DMS 273 (cell line): ENCODE results near the gene ALDH3A2.
"Not testable (repeated sequence)": the region's sequence is repeated elsewhere in the genome, so short reads cannot be mapped to it uniquely, and the experiment has no call there.

ENCODE experiments used
- DNase-seq: peaks from one replicate; lab custom pipeline; 2025; ENCODE audit not compliant: unreplicated experiment; lab: John Stamatoyannopoulos, UW

ALDH3A2 gene

GRCh38 chr17:19650826-19651225 lies 2.3 kb downstream of the ALDH3A2 start:
- DNase-seq, result no peak

- no peak for DNase-seq
Measured at GRCh38 chr17:19651451-19652238, 3.1 kb downstream of the ALDH3A2 start.

DNA sequence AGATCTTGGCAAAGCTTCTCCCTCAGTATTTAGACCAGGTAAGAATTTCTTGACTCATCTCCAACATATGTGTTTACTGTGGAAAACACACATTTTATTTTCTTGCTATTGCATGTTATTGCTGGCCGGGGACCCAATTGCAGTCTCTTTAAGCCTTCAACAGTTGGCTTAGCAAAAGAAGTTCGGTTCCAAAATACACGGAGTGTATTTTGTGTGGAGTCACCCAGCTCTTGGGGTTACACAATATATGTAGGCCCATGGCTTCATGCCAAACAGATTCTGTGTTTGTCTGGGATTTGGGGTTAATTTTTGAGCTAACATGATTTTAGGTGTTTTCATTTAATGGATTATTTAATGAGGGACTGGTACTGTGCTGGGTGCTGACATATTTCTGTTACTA lies 4.0 kb downstream of the ALDH3A2 start:
- no peak for DNase-seq

GRCh38 chr17:19654342-19654886 lies 5.9 kb downstream of the ALDH3A2 start:
- DNase-seq, result no peak

DNA sequence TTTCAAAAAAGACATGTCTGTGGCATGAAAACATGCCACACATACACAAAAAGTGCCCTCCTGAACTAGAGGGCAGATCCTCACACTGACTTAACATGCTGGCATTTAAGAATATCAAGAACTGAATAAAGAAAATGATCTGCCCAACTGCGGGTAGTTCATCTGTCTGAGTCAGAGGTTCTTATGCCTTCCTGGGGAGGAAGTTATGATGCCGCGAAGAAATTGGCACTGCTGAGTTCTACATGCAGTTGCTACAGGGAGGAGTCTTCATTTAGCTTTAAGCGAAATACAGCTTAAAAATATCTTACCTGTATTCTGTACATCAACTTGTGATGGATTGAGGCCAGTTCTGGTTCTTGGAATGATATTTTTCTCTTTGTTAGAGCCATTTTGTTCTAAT lies 6.3 kb downstream of the ALDH3A2 start:
- DNase-seq, result no peak

GRCh38 chr17:19656336-19656735 lies 7.8 kb downstream of the ALDH3A2 start:
- DNase-seq, result no peak

GRCh38 chr17:19656851-19657581 lies 8.5 kb downstream of the ALDH3A2 start:
- DNase-seq, result no peak

DNA sequence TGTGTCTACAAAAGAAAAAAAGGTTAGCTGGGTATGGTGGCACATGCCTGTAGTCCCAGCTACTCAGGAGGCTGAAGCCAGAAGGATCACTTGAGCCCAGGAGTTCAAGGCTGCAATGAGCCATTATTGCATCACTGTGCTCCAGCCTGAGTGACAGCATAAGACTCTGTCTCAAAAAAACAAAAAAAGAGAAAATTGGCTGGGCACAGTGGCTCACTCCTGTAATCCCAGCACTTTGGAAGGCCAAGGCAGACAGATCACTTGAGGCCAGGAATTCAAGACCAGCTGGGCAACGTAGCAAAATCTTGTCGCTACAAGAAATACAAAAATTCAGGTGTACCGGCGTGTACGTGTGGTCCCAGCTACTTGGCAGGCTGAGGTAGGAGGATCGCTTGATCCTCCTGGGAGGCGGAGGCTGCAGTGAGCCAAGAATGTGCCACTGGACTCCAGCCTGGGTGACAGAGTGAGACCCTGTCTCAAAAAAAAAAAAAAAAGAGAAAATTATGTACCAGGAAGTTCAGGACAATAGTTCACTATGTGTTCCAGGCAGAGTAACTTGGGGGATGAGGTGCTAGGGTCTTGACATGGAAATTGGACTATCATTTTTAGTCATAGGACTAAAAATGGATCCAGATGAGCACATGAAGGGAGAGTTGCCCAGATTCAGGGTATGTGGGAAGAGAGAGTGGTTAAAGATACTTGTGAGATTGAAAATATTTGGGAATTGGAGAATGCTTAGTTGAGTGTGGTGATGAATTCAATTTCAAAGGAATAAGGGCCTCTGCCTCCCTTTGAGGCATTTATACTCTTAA lies 11.0 kb downstream of the ALDH3A2 start:
- no peak for DNase-seq

DNA sequence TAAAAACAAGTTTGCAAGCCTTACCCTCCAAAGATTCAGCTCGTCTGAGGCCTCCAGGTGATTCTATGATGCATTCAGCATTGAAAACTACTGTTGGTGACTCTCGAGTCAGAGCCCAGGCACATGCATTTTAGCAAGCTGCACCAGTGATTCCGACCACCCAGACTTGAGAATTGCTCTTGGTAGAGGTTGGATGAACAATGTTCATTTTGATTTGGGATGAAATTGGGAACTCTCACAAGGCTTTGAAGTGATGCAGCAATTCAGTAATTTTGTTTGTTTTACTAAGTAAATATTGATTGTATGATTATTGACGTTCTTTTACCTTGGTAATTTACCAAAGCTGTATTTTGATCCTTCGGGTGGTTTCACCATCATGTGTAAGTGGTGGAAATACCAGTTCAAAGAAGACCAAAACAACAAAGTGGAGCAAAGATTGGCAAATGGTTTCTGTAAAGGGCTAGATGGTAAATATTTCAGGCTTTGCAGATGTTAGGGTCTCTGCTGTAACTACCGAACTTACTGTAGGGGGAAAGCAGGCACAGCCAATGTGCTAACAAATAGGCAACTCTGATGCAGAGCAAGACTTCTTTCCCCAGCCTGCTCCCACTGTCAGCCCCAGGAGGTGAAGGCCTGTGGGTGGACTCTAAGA lies 11.8 kb downstream of the ALDH3A2 start:
- DNase-seq, result no peak

GRCh38 chr17:19661121-19661520 lies 12.6 kb downstream of the ALDH3A2 start:
- DNase-seq, result no peak

DNA sequence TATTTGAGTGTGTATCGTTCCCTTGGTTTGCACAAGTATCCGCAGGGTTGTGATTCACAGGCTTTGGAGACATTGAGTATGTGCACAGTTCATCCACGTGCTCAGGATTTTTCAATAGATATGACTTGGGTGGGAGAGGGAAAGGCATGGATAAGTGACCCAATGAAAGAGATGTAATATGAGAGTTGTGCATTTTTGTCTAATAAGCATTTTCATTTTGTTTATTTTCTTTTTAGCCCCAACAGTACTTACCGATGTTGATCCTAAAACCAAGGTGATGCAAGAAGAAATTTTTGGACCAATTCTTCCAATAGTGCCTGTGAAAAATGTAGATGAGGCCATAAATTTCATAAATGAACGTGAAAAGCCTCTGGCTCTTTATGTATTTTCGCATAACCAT lies 14.5 kb downstream of the ALDH3A2 start:
- no peak for DNase-seq

- no peak for DNase-seq
Measured at GRCh38 chr17:19664136-19664820, 15.7 kb downstream of the ALDH3A2 start.

GRCh38 chr17:19664821-19665181 lies 16.2 kb downstream of the ALDH3A2 start:
- no peak for DNase-seq

DNA sequence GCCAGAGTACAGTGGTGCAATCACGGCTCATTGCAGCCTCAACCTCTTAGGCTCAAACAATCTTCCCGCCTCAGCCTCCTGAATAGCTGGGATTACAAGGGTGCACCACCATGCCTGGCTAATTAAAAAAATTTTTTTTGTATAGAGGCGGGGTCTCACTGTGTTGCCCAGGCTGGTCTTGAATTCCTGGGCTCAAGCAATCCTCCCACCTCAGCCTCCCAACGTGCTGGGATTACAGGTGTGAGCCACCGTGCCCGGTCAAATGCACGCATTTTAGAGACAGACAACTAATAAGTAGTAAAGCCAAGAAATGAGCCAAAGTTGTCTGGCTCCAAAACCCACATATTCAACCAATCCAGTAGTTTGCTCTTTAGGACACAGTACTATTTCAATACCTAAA lies 21.1 kb downstream of the ALDH3A2 start:
- not testable (repeated sequence) for DNase-seq

GRCh38 chr17:19670908-19671307 lies 22.4 kb downstream of the ALDH3A2 start:
- no peak for DNase-seq

DNA sequence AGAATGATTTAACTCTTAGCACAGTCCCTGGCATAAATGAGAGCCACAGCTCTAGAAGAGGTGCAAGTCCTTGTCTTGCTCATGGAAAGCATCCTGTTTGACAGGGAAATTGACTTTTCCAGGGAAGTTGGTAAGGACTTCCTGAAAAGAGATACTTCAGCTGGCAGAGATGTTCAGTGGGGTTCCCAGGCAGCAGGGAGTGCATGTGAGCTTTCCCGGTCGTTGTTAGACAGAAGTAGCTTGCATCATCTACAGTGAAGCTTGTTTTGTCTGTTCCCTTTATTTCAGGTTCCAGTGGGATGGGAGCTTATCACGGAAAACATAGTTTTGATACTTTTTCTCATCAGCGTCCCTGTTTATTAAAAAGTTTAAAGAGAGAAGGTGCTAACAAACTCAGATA lies 22.9 kb downstream of the ALDH3A2 start:
- DNase-seq, result no peak

- no peak for DNase-seq
Measured at GRCh38 chr17:19672009-19672750, 23.6 kb downstream of the ALDH3A2 start.

- DNase-seq, result no peak
Measured at GRCh38 chr17:19673623-19674022, 25.1 kb downstream of the ALDH3A2 start.

DNA sequence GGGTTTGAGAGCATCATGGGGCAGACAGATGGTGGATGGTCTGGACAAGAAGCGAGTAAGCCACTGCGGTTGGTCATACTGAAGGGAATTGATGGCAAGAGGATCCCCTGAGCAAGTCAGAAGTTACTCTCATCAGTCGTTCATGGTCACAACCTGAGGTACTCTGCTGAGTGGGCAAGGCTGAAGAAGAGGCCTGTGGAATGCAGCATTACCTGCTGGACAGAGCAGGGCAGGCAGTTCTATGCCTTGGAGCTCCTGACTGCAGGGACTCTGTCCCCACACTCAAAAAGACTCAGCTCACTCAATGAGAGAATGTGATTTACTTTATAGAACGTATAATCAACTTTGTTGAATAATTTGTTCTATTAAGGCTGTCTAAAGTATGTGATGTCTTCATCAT lies 28.3 kb downstream of the ALDH3A2 start:
- DNase-seq, result no peak
